Measurements from ENCODE around the gene BCL3.

Gene BCL3

DNA sequence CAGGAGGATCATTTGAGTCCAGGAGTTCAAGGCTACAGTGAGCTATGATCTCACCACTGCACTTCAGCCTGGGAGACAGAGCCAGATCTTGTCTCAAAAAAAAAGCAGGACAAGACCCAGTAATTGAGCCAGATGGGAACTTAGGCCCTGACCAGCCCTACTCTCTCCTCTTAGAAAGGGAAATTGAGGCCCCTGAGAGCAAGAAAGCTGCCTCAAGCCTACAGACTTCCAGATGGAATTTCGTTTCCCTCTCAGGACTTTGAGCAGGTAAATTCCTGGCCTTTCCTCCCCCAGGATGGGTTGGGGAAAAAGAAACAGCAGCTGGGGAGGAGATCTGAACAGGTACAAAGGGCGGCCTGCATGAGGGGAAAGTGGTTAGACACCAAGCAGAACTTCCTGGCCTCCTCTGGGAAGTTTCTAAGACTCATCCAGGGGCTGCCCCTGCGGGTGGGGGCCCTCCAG, 3.6 kb upstream of the BCL3 start:
- FAIRE-seq = no peak

DNA sequence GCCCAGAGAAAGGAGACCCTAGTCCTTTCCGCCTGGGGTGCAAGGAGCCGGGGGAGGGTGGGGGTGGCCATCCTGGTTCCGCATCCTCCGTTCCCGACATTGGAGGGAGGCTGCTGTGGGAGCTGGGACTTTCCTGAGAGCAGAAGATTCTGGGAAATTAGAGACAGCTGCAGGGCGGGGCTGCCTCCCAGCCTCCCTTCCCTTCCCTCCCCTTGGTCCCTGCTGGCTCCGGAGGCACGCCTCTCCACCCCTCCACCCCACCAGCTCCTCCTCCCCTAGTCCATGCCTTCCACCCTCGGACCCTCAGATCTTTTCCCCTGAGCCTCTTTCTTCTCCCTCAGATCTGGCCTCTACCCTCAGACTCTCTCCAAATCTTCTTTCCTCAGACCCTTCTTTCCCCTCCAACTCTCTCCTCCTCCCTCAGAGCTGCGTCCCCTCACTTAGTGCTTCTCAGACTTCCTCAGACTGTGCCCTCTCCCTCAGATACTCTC, 3.1 kb upstream of the BCL3 start:
- FAIRE-seq = no peak

DNA sequence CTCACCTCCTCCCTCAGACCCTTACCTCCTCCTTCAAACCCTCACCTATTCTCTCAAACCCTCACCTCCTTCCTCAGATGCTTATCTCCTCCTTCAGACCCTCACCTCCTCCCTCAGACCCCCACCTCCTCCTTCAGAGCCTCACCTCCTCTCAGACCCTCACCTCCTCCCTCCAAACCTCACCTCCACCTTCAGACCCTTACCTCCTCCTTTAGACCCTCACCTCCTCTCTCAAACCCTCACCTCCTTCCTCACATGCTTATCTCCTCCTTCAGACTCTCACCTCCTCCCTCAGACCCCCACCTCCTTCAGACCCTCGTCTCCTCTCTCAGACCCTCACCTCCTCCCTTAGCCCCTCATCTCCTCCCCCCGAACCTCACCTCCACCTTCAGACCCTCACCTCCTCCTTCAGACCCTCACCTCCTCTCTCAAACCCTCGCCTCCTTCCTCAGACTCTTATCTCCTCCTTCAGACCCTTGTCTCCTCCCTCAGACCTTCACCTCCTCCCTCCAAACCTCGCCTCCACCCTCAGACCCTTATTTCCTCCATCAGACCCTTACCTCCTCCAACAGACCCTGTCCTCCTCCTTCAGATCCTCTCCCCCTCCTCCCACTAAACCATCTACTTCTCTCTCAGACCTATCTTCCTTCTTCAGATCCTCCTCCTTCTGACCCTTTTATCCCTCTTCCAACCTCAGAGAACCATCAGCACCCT, 2.5 kb upstream of the BCL3 start:
- no peak for FAIRE-seq

DNA sequence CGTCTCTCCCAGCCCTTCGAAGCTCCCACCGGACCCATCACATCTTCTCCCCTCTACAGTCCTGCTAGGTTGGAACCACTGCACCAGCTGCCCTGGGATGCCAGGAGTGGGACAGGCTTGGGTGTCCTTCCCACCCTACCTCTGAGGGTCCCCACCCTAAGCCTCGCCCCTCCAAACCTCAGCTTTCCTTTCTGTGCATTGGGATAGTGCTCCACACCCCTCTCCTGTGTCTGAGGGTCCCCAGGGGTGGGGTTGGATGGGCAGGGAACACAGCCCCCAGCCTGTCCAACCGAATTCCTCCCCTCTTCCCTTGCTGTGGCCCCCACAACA, 1.9 kb upstream of the BCL3 start:
- FAIRE-seq = no peak

DNA sequence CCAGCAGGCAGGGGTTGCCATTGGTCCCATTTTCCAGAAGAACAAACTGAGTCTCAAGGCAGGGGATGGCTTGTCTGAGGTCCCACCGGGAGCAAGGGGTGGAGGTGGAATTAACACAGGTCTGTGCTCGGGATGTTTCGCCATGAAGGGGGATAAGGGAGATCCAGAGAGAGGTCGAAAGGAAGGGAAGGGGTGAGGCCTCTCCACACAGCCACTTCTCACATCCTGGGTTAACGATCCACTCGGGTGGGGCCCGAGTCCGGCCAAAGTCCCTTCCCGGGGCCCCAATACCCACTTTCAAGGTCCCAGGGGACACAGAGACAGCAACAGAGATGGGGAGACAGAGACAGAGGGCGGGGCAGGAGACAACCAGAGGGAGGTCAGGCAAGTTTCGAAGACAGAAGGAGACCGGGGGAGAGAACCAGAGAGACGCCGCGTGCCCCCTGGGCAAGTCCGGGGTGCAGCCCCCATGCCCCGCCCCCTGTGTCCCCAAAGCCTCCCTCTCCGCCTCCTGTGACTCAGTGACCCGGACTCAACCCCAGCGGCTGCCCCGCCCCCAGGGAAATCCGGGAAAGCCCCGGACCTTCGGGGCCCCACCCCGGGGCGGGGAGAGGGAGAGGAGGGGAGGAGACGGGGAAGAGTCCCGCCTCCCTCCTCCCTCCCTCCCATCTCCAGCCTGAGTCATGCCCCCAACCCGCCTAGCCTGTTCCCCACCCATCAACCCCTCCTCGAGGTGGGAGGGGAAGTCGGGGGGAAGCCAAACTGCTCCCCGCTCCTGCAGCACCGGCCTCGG, 1.4 kb upstream of the BCL3 start:
- FAIRE-seq = peak; percentile 54

DNA sequence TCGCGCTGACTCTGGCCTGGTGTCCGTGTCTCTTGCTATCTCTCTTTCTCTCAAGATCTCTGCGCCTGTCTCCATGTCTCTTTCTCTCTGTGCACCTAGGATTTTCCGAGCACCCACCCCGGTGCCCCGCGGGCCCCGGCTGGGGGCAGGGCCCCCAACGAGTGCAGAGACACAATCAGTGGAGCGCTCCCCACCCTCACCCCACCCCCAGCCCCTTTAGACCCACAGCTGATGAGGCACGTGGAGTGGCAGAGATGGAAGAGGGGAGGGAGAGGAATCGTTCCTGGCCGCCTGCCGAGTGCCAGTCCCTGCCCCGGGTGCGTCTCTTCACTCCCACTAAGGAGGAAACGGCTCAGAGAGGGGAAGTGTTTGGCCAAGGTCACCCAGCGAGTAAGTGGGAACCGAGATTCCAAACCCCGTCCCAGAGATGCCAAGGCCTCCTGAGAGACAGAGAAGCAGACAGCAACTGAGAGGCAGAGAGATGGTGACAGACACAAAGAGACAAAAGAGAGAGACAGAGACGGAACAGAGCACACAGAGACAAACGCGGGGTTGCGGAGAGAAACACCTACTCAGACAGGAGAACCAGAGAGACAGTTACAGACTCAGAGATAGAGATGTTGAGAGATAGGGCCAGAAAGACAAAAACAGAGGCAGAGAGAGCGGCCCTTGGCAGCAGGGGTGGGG, 626 bp upstream of the BCL3 start:
- no peak for FAIRE-seq

DNA sequence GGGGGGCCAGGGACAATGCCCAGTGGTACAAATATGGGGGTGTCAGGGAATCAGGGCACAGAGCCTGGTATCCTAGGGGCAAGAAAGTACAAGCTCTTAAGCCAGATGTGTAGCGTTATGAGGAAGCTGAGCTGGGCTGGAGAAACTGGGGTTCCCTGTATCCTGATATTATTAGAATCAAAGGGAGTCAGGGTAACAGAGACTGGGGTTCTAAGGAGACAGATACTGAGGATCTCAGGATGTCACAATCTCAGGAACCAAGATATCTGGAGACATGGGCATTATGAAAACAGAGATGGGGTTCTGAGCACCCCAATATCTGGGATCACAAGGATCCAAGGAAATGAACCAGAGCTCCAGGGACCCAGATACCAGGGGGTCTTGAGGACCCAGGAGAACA, 784 bp downstream of the BCL3 start:
- FAIRE-seq = no peak

DNA sequence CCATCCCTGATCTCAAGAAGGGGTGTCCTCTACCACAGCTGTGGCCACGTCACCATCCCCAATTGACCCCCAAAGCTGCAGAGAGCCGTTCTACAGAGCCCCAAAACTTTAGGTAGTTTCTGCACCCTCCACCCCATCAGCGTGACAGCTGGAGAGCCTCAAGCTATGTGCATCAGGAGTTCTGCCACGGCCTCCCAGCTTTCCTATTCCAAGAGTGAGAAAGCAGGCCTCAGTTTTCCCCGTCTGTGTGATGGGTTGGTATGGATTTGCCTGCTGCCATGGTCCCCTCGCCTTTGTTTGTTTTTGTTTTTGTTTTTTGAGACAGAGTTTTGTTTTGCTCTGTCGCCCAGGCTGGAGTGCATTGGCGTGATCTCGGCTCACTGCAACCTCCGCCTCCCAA, 1.5 kb downstream of the BCL3 start:
- no peak for FAIRE-seq

DNA sequence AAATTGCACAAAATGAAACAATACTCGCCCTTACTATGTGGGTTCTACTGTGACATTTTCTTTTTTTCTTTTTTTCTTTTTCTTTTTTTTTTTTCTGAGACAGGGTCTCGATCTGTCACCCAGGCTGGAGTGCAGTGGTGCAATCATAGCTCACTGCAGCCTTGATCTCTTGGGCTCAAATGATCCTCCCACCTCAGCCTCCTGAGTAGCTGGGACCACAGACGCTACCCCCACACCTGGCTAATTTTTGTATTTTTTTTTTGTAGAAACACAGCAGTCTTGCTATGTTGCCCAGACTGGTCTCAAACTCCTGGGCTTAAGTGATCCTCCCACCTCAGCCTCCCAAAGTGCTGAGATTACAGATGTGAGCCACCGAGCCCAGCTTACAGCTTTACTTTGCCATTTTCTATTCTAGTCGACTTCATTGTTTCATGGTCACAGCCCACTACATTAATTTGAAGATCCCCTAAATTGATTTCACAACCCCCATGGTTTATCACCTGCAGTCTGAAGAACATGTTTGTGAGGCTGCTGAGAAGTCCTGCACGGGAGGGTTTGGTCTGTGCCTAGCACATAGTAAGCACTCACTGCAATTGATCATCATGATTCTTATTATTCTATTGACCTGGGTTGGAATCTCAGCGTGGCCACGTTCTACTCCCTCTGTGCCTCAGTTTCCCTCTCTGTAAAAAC, 3.8 kb downstream of the BCL3 start:
- FAIRE-seq = no peak

DNA sequence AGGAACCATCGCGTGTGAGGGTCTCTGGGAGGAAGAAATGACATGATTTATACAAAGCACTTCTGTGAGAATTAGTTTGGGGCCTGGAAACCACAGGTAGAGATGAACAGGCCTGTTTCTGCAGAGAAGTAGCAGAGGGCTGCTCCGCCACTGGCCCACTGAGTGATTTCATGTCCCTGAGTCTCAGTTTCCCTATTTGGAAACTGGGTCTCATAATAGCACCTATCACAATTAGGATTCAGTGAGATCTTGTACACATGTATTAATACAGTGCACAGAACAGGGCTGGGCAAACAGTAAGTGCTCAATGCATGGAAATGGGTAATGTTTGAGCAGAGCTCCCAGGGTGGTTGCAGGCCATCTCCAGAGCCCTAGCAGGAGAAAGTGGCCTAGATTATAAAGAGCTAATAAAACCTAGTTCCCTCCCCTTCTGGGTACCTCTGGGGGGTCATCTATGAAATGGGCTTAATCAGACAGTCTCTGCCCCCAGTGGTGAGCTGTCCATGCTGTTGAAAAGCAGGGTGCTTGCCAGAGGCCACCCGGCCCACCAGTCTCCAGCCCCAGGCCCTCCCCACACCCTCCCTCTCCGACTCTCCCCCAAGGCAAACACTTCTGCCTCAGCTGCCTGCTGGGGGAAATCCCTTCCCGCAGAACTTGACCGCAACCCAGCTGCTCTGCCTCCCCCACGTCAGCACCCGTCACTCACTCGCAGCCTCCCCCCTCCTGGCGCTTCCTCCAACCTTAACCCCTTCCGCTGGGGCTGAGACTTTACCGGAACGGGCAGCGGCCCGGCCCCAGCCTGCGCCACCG, 4.5 kb downstream of the BCL3 start:
- FAIRE-seq = no peak

DNA sequence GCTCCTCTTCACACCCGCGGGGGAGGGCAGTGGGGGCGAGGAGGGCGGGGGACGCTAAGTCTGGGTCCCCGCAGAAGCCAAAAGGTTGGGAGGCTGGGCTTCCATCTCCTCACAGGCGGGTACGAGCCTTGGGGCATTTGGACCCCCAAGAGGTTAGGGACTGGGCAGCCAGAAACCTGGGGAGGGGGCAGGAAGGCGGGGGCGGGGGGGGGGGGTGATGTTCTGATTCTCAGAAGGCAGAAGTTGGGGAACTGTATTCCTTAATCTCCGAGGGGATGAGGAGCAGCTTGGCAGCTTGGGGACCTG, 5.1 kb downstream of the BCL3 start:
- no peak for FAIRE-seq

DNA sequence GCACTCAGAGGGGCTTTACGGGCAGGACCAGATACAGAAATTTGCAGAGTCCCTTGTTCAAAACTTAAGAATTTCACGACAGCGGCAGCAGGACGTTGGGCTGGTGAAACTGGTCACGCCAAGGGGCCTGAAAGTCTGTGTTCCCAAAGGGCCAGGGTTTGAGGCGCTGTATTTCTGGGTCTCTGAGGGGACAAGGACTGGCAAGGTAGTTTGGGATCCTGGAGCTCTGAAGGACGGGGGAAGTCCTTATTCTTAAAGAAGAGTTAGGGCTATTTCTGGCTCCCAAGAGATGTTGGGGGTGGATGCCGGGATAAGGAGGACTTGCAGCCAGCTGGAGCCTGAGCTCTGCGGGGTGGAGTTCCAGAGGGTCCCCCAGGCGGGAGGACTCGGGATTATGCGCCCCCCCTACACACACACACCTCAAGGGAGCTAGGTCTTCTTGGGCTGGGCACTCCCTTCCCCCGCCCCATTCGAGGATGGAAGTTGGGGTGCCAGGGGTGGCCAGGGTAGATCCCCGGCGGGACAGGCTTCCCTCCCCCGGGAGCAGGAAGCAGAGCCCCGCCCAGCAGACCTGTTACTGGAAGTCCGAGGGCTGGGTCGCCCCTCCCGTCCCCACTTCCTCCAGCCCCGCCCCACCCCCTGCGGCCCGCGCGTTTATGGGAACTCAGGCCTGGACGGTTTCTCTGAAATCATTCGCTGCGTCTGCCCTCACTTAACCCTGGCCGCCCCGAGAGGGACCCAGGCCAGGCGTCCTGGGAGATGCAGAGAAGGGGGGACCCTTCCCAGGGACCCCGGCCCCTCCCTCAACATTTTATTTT, 5.6 kb downstream of the BCL3 start:
- FAIRE-seq = no peak

DNA sequence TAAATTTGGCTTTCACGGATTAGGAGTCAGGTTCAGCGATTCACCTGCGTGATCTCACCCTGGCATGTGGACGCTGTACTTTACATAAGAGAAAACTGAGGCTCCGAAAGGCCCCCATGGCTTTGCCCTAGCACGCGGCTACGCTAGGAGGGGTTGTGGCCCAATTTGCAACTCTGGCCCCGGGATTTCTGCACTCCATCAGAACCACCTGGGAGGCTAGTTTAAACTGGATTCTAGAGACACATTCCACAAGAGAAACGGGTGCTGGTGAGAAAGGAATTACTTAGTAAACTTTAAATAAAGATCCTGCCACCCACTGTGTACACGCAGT, 6.2 kb downstream of the BCL3 start:
- FAIRE-seq = no peak

DNA sequence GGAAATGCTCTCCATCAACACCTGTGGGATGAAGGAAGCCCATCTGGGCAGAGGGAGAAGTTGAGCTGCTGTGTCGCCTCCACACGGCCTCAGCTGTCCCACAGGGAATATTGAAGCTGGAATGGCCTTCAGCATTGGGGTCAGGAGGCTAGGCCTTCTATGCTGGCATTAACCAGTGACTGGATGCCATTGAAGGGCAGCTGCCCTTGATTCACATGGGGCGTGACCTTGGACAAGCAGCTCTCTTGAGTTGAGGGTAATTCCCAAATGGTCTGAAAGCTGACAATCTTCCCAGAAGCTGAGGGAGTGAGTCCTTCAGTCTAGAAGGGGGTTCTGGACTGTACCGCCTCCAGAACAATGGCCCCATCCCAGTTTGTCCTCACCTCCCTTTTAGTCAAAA, 6.7 kb downstream of the BCL3 start:
- no peak for FAIRE-seq

DNA sequence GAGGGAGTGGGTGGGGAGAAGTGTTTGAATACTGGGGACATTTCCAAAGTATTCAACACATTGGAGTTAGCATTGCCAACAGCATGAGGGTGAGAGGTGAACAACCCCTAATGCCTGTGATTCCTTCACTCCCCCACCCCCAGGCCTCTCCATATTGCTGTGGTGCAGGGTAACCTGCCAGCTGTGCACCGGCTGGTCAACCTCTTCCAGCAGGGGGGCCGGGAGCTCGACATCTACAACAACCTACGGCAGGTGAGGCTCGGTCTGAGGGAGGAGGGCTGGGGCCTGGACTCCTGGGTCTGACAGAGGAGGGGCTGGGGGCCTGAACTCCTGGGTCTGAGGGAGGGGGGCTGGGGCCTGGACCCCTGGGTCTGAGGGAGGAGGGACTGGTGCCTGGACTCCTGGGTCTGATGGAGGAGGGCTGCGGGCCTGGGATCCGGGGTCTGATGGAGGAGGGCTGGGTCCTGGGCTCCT, 7.6 kb downstream of the BCL3 start:
- FAIRE-seq = no peak

DNA sequence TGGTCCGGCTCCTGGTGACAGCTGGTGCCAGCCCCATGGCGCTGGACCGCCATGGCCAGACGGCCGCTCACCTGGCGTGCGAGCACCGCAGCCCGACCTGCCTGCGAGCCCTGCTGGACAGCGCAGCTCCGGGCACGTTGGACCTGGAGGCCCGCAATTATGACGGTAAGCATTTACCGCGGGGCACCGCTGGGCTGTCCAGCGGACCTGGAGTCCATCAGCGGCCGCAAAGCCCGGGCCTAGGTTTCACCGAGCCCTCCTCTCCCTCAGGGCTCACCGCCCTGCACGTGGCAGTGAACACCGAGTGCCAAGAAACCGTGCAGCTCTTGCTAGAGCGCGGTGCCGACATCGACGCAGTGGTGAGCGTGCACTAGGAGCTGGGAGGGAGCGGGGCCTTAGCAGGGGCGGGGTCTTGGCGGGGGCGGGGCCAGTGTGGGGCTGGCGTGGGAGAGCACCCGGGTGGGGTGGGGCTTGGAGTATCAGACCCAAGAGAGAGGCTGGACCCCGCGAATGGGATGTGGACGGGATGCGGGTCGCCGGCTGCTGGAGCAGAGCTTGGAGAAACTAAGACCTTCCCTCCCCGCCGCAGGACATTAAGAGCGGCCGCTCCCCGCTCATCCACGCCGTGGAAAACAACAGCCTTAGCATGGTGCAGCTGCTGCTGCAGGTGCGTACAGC, 8.7 kb downstream of the BCL3 start:
- FAIRE-seq = no peak

DNA sequence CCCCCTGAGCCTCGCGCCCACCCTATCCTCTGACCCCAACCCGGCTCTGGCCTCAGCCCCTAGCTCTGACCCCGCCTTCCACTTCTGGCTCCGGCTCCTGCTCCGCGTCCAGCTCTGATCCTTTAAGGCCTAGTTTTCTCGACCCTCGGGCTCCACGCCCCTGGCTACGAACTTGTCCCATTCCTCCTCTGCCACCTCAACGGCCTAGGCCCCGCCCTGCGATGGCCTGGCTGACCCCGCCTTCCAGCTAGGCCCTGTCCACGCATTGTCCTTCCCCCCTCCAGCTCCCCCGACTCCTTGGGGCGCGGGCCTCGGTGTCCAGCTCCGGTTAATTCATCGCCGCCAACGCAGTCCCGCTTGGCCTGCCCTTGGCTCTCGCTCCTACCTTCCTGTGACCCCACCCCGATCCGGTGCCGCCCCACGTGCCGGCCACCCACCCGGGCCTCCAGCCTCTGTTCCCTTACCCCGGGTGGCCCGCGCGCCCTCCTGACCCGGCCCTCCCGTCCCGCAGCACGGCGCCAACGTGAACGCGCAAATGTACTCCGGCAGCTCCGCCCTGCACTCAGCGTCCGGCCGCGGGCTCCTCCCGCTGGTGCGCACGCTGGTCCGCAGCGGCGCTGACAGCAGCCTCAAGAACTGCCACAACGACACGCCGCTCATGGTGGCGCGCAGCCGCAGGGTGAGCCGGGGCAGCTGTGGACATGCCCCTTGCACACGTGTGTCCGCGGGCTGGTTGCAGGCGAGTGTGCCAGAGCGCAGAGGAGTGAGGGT, 9.4 kb downstream of the BCL3 start:
- no peak for FAIRE-seq

DNA sequence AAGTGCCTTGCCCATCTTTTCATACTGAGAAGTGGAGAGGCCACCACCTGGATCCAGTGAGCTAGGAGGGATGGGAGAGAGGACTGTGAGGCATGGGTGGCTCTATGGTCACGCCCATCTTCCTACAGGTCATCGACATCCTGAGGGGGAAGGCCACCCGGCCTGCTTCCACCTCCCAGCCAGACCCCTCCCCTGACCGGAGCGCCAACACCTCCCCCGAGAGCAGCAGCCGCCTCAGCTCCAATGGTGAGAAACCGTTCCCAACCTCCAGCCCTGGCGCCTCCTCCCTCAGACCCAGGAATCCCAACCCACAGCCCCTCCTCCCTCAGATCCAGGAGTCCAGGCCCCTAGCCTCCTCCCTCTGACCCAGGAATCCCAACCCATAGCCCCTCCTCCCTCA, 10.1 kb downstream of the BCL3 start:
- no peak for FAIRE-seq

DNA sequence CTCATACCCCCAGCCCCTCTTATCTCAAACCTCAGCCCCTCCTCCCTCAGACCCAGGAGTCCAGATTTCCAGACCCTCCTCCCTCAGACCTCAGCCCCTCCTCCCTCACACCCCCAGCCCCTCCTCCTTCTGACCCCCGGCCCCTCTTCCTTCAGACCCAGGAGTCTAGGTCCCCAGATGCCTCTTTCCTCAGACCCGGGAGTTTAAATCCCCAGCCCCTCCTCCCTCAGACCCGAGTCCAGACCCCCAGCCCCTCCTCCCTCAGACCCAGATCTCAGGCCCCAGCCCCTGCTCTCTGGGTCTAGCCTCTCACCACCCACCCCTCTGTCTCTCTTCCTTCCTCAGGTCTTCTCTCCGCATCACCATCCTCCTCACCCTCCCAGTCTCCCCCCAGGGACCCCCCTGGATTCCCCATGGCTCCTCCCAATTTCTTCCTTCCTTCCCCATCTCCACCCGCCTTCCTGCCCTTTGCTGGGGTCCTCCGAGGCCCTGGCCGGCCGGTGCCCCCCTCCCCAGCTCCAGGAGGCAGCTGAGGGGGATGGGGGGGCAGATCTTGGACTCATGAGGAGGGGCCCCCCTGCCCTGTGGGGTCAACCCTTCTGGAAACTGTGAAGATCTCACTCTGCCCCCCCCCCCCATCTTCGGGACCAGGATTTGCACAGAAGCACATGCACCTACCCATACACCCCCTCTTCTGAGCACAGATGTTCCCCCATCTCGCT, 10.7 kb downstream of the BCL3 start:
- FAIRE-seq = no peak
